Measurements from ENCODE around the gene SMPD2. TPM values are rescaled to one million over a fixed set of nuclear protein-coding genes. Genes with fewer than 3 reads are reported as not detected.

Gene SMPD2
- total and polyA plus RNA-seq, 9 donors, result 7.7 to 21.7 (median 8.9) TPM

DNA sequence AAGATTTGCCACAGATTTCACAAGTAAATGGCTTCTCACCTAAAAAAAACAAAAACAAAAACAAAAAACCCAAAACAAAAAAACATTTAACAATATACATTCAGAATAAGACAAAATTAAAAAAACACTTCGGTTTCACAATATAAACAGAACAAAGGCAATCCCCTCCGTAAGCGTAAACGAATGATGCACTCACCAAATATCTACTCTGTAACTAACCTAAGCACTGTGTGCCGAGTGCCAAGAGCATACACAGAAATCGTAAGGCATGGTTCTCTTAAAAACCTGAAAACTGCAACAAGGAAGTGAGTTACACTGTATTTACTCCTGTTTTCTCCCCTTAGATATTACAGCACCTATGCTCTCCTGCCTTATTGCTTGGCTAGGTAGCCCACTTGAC, 27.2 kb downstream of the SMPD2 start:
- Histone ChIP-seq H3K9me3 (no peaks in the 10 kb centered on the region), H3K36me3 (no peaks in the 10 kb centered on the region), H3K27ac (no peak overlapping the region), H3K4me3 (no peak overlapping the region), H3K4me1 (ENCODE audit: insufficient read depth) (no peaks in the 10 kb centered on the region), H3K27me3 (no peaks in the 10 kb centered on the region)
- 92 to 95% (median 94%) methylated on average over 6 of the region's 6 CpGs for WGBS, 3 donors
- TF ChIP-seq POLR2A (IDR thresholded peaks at IDR 0.05) (no peak), EP300 (IDR thresholded peaks at IDR 0.05) (no peak)
- TF ChIP-seq, protein P1, sequence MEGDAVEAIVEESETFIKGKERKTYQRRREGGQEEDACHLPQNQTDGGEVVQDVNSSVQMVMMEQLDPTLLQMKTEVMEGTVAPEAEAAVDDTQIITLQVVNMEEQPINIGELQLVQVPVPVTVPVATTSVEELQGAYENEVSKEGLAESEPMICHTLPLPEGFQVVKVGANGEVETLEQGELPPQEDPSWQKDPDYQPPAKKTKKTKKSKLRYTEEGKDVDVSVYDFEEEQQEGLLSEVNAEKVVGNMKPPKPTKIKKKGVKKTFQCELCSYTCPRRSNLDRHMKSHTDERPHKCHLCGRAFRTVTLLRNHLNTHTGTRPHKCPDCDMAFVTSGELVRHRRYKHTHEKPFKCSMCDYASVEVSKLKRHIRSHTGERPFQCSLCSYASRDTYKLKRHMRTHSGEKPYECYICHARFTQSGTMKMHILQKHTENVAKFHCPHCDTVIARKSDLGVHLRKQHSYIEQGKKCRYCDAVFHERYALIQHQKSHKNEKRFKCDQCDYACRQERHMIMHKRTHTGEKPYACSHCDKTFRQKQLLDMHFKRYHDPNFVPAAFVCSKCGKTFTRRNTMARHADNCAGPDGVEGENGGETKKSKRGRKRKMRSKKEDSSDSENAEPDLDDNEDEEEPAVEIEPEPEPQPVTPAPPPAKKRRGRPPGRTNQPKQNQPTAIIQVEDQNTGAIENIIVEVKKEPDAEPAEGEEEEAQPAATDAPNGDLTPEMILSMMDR (IDR thresholded peaks at IDR 0.05), result no peak
- no peak for DNase-seq
- intact Hi-C loops (cut with DNase I), result no loop called here

DNA sequence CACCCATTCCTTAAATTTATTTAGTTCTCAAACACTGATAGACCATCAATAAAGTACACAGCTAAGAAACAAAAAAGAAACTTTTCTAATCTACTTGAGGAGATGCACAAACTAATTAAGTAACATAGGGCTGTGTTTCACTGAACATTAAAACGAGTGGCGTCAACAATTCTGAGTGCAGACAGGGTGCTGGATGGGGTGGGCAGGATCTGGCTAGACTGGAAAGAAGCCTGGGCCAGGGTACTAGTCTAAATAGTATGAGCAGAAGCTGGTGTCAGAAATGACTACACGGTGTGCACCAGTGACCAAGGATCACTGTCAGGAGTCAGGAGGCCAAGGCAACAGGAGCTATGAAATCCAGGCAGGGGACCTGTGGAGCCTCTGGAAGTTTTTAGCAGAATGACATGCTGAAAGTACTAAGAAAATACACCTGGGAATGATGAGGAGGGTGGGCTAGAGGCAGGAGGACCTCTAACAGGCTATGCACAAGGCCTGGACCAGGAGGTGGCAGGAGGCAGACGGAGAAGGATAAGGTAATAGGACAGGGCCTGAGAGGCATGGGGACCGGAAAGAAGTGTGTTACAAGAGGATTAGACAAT, 29.2 kb downstream of the SMPD2 start:
- WGBS, 3 donors, result 84 to 91% (median 85%) methylated on average over 5 of the region's 5 CpGs
- Histone ChIP-seq H3K27me3 (no peaks in the 10 kb centered on the region), H3K9me3 (no peaks in the 10 kb centered on the region), H3K36me3 (no peaks in the 10 kb centered on the region), H3K27ac (no peak overlapping the region), H3K4me3 (no peak overlapping the region), H3K4me1 (ENCODE audit: insufficient read depth) (no peaks in the 10 kb centered on the region)
- no peak for DNase-seq
- TF ChIP-seq, protein P1 (IDR thresholded peaks at IDR 0.05), result no peak
- TF ChIP-seq EP300 (IDR thresholded peaks at IDR 0.05) (no peak), POLR2A (IDR thresholded peaks at IDR 0.05) (no peak)
- intact Hi-C loops (cut with DNase I), result no loop called here

DNA sequence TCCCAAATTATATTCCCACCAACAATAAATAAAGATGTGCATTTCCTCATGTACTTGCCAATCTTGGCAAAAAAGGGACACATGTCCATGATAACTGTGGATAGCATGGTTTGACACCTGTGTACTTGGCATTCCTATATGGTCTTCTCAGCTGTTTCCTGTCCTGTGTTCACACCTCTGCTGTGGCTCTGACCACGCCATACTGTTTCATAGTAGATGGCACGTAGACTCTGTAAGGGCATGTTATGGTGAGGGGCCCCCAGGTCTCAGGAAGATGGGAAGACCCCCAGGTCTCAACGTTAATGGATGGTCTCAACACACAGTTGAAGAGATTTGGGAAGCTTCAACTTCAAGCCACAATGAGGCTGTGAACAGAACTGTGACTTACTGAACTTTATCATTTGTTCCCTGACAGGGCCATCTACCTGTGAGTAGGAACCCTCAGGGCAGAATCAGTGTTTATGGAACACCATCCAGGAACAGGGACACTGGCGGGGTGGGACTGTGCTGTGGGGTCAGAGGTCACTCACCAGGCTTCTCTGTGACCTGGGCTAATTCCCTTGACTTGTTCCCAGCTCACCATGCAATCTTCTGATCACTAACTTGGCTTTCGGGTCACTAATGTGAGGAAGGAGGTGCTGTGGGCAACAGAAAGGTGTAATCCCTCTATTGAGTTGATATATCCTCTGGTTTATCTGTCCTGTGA, 30.7 kb downstream of the SMPD2 start:
- Histone ChIP-seq H3K27ac (no peak overlapping the region), H3K27me3 (no peaks in the 10 kb centered on the region), H3K4me3 (no peak overlapping the region), H3K4me1 (ENCODE audit: insufficient read depth) (no peaks in the 10 kb centered on the region), H3K9me3 (no peaks in the 10 kb centered on the region), H3K36me3 (no peaks in the 10 kb centered on the region)
- DNase-seq, result no peak
- TF ChIP-seq, protein P1 (IDR thresholded peaks at IDR 0.05), result no peak
- TF ChIP-seq EP300 (IDR thresholded peaks at IDR 0.05) (no peak), POLR2A (IDR thresholded peaks at IDR 0.05) (no peak)
- 89 to 91% (median 91%) methylated on average over 5 of the region's 5 CpGs for WGBS, 3 donors
- intact Hi-C loops (cut with DNase I), result no loop called here

DNA sequence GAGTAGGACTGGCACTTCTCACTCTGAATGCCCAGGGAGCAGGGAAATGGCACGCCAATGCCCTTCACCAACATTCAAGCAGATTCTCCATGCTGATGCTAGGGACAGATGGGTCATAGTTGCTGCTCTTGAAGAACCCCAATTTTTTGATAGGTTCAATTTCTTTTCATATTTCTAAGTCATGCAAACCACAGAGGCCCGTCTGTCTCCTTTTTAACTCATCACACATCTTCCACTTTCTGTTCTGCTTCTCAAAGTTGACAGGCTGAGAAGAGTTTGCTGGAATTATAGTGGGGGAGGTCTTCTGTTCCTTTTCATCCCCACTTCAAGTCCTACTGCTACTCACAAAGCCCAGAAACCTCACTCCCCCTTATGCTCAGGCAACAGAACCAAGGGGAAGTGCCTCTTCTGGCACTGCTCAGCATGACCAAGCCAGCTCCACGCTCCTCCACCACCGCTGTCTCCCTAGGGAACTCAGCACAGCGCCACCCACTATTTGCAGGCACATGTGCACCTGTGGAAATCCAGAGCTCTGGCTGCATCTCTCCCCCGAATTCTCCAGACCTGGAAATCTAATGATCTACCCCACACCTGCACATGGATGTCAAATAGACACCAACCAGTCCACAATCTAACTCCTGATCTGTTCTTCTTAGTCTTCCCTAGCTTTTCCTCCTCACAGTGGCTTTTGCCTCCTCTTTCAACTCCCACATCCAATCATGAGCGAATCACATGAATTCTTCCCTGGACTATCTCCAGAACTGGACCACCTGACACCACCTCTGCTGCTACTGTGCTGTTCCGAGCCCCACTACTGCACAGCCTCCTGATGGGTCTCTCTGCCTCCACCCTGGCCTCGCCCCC, 31.8 kb downstream of the SMPD2 start:
- no peak for DNase-seq
- no peaks in the 10 kb centered on the region for H3K4me1 ChIP-seq (ENCODE audit: insufficient read depth)
- no peaks in the 10 kb centered on the region for H3K36me3 ChIP-seq
- no peak overlapping the region for H3K4me3 ChIP-seq
- no peaks in the 10 kb centered on the region for H3K27me3 ChIP-seq
- H3K9me3 ChIP-seq, result no peaks in the 10 kb centered on the region
- TF ChIP-seq, protein P1 (IDR thresholded peaks at IDR 0.05), result no peak
- TF ChIP-seq EP300 (IDR thresholded peaks at IDR 0.05) (no peak), POLR2A (IDR thresholded peaks at IDR 0.05) (no peak)
- intact Hi-C loops (cut with DNase I), result no loop called here
- 95 to 96% (median 96%) methylated on average over 9 of the region's 9 CpGs for WGBS, 3 donors
- H3K27ac ChIP-seq, result no peak overlapping the region

All from ovary (tissue), 9 donors.